Measurements from ENCODE around the gene AUNIP.

AUNIP gene

DNA sequence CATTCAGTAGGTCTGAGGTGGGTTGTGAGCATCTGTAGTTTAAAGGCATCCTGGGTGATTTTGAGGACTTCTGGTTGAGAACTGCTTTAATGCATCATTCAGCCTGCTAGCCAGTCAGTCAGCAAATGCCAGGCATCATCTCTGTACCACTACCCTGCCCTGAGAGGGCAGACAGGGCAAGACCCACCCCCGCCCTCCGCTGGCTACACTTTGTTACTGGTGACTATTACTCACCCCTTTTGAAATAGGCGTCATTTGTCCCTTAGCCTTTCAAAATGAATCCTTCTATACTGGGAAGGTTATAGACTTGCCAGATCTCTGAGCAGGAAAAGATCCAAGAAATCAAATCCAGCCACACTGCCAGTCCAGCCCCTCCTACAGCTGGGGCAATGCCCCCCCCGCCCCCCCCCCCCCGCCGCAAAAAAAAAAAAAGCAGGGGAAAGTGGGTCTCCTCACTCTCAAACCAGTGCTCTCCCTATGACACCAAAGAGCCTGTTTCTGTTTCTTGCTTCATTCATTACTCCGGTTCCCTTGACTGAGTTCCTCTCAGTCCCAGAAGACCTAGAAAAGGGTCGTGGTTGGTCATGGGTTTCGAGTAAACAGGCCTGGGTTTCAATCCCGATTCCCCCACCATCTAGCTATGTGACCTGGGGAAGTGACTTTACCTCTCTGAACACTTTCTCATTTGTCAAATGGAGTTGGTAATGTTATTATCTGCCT, 54.9 kb downstream of the AUNIP start:
- TF ChIP-seq, protein P1, sequence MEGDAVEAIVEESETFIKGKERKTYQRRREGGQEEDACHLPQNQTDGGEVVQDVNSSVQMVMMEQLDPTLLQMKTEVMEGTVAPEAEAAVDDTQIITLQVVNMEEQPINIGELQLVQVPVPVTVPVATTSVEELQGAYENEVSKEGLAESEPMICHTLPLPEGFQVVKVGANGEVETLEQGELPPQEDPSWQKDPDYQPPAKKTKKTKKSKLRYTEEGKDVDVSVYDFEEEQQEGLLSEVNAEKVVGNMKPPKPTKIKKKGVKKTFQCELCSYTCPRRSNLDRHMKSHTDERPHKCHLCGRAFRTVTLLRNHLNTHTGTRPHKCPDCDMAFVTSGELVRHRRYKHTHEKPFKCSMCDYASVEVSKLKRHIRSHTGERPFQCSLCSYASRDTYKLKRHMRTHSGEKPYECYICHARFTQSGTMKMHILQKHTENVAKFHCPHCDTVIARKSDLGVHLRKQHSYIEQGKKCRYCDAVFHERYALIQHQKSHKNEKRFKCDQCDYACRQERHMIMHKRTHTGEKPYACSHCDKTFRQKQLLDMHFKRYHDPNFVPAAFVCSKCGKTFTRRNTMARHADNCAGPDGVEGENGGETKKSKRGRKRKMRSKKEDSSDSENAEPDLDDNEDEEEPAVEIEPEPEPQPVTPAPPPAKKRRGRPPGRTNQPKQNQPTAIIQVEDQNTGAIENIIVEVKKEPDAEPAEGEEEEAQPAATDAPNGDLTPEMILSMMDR (IDR thresholded peaks at IDR 0.05) = no peak

DNA sequence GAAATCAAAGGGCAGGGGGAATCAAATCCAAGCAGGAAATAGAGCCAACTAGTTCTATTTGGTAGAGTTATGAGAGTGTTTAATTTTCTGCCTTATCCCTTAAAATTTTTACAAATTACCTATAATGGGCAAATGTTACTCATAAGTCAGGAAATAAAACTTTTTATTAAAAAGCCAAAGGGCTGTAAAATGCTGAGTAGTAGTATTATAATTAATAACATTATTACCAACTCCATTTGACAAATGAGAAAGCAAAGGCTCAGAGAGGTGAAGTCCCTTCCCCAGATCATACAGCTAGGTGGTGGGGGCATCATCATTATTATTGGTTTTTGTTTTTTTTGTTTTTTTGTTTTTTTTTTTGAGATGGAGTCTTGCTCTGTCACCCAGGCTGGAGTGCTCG, 55.9 kb downstream of the AUNIP start:
- TF ChIP-seq, protein P1 (IDR thresholded peaks at IDR 0.05) = no peak

DNA sequence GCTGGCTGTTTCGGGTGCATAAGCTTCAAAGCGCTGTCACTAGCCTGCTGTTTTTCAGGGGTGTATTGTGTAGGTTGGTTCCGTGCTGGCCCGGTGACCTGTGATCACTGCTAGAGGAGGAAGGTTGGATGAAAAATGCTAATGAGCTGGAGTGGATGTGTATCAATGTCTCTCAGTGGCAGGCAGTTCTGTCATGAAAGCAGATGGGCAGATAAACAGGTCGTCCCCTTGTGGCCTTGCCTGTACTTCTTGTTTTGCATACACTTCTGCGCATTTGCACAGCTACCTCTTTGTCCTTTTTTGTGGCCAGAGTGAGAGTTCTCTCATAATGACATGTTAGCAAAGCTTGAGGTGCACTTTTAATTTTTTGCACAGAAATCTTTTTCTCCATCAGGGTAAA, 56.3 kb downstream of the AUNIP start:
- TF ChIP-seq, protein P1 (IDR thresholded peaks at IDR 0.05) = no peak

DNA sequence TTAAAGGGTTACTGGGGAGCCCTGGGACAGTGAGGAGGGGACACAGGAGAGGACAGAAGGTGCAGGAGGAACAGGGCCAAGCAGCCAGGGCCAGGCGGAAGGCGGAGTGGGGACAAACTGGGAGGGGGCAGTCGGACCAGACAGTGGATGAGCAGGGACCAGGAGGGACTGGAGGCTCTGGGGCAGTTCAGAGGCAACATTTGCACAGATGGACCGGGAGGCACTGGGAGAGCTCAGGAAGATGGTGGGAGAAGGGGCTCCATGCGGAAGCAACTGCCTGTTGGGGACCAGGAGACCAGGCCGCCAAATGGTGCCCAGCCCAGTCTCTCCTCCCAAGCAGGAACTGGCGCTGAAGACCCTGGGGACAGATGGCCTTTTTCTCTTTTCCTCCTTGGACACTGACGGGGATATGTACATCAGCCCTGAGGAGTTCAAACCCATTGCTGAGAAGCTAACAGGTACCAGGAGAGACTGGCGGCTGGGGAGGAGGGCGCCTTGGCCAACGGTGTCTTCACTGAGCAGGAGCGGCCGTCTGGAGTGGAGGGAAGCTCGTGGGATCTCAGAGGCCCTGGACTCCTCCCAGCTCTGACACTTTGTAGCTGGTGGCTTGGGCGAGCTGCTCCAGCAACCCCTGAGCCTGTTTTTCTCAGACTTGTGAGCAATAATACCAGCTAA, 58.4 kb downstream of the AUNIP start:
- TF ChIP-seq, protein P1 (IDR thresholded peaks at IDR 0.05) = no peak

DNA sequence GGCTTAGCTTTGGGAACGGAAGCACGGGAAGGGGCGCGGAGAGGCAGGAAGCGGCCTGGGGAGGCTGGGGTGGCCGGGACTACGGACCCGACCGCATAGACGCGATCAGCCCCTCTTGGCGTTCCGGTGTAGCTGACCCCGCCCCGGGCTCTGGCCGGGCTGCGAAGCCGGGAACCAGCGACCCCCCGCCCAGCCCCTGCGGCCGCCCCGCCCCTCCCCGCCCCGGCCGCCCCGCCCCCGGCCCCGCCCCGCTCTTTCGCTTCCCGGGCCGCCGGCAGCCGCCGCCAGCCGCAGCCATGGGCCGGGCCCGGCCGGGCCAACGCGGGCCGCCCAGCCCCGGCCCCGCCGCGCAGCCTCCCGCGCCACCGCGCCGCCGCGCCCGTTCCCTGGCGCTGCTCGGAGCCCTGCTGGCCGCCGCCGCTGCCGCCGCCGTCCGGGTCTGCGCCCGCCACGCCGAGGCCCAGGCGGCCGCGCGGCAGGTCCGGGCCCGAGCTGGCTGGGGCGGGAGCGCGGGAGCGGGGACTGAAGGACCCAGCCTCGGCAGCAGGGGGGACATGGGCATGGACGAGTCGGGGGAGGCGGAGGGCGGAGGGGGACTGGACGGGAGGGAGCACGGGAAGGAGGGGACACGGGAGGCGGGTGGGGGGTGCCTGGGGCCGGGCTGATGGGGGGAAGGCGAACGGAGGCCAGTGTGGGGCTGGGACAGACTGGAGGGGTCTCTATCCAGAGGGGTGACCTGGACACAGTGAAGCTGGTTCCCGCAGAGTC, 59.1 kb downstream of the AUNIP start, which contains the start of gene SELENON:
Gene SELENON (plus strand): TSS at position 259 of the 768 bp plus-strand sequence. CDS start 38 bp downstream, at position 297.
- TF ChIP-seq, protein P1 (IDR thresholded peaks at IDR 0.05) = no peak

DNA sequence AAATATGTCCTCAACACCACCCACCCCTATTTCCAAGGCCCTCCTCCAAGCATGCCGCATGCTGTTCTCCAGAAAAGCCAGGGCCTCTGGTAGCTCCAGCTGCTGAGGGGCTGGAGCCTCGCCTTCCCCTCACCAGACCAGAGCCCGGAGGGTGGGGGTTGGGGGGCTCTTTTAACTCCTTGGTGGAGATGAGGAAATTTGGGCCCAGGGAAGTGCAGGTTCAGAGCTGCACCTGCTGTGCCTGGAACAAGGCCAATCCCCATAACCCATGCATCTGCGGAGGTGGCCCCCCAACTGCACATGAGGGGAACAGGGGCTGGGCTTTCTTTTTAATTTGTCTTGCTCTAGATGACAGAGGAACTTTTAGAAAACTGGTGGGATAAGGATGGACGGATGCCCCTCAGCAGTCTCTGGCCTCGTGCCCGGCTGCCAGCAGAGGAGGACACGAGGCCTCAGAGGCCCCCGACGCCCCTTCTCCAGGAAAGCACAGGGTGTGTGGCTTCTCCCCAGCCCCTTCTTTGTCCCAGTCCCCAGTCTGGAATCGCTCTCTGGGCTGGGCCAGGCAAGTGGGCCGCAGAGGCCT, 59.8 kb downstream of the AUNIP start:
- TF ChIP-seq, protein P1 (IDR thresholded peaks at IDR 0.05) = no peak

DNA sequence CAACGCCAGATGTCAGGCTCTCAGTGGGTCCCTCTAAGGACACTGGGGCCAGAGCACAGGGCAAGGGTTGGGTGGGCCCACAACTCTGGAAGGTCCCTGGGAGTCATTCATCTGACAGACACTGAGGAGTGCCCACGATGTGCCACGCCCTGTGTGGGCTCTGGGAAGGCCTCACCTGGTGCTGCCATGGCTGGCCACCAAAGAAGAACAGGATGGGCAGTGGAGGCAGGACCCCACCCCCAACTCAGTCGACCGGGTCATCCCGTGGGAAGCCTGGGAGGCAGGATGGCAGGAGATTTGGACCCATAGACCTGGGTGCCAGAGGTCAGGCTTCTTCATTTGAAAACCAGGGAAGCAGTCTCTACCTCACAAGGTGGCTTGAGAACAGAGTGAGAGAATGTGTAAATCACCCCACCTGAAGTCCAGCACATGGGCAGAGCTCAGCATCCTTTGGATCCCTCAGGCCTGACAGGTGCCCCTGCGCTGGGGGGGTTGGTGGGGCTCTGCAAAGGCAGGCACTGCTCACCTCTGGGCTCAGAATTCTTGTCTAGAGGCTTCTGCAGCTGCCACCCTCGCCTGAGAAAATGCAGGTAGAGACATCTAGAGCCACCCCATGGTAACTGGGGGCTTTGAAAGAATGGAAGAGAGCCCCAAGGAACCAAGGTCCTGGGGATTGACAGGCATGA, 60.4 kb downstream of the AUNIP start:
- TF ChIP-seq, protein P1 (IDR thresholded peaks at IDR 0.05) = no peak

Measured in LNCAP (cell line).